RWPE1 (cell line): Measurements from ENCODE around the gene MOB3C.

Experiments used
- CTCF ChIA-PET: fragments of 350-600 bp; sonication (Branson Sonifier 250); formaldehyde crosslinking; extraction: SDS; loops from one replicate; lab custom pipeline; 2021; lab: Yijun Ruan, JAX
- POLR2A ChIA-PET: fragments of 400-600 bp; formaldehyde crosslinking; extraction: SDS; loops from one replicate; lab custom pipeline; 2020; ENCODE audit warnings: antibody characterized with exemption; ENCODE audit not compliant: low non-redundant PET; lab: Yijun Ruan, JAX
- DNase-seq: peaks from one replicate; pipeline ENCODE4 v3.0.0; 2012; ENCODE audit warnings: low spot score
- H3K27ac ChIP-seq: fragments of 450-650 bp; 2 replicates; pipeline ENCODE4 v1.5.1; 2017
- TF ChIP-seq, protein P1 (sequence below): fragments of 450-650 bp; conservative IDR thresholded peaks from 2 replicates; pipeline ENCODE4 v1.5.1; 2017; ENCODE audit warnings: low read depth, mild to moderate bottlenecking

MOB3C gene

DNA sequence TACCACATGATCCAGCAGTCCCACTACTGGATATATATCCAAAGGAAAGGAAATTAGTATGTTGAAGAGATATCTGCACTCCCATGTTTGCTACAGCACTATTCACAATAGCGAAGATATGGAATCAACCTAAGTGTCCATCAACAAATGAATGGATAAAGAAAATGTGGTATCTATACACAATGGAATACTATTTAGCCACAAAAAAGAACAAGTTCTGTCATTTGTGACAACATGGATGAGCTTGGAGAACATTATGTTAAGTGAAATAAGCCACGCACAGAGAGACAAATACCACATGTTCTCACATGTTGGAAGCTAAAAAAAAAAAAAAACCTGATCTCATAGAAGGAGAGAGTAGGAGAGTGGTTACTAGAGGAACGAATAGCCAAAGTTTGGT lies 33.9 kb upstream of the MOB3C start:
- ChIA-PET CTCF (no interaction called here), POLR2A (no interaction called here)
- TF ChIP-seq, protein P1, sequence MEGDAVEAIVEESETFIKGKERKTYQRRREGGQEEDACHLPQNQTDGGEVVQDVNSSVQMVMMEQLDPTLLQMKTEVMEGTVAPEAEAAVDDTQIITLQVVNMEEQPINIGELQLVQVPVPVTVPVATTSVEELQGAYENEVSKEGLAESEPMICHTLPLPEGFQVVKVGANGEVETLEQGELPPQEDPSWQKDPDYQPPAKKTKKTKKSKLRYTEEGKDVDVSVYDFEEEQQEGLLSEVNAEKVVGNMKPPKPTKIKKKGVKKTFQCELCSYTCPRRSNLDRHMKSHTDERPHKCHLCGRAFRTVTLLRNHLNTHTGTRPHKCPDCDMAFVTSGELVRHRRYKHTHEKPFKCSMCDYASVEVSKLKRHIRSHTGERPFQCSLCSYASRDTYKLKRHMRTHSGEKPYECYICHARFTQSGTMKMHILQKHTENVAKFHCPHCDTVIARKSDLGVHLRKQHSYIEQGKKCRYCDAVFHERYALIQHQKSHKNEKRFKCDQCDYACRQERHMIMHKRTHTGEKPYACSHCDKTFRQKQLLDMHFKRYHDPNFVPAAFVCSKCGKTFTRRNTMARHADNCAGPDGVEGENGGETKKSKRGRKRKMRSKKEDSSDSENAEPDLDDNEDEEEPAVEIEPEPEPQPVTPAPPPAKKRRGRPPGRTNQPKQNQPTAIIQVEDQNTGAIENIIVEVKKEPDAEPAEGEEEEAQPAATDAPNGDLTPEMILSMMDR = no peak
- DNase-seq = no peak
- H3K27ac ChIP-seq = no peak overlapping the region

DNA sequence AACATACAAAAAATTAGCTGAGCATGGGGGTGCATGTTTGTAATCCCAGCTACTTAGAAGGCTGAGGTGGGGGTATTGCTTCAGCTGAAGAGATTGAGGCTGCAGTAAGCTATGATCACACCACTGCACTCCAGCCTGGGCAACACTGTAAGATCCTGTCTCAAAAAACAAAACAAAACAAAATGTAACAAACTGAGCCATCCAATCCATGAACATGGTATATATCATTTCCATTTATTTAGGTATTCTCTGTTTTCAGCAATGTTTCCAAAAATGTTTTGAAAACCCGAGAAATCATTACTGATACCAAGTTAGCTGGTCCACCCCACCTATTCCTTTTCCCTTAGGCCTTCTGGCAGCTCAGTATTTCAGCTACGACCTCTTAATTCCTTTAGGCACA lies 33.2 kb upstream of the MOB3C start:
- CTCF ChIA-PET = no interaction called here
- no peak for DNase-seq
- TF ChIP-seq, protein P1 = no peak
- H3K27ac ChIP-seq = no peak overlapping the region
- POLR2A ChIA-PET = no interaction called here

DNA sequence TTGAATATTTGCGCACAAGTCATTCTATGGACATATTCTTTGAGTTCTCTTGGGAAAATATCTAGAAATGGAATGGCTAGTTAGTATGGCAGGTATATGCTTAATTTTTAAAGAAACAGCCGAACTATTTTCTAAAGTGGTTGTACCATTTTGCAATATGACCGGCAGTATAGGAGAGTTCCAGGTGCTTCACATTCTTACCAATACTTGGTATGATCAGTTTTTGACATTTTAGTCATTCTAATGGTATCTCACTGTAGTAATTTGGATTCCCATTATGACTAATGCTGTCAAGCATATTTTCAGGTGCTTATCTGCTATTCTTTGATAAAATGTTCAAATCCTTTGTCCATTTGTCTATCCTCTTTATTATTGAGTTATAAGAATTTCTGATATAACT lies 31.0 kb upstream of the MOB3C start:
- ChIA-PET POLR2A (no interaction called here), CTCF (no interaction called here)
- no peak overlapping the region for H3K27ac ChIP-seq
- DNase-seq = no peak
- TF ChIP-seq, protein P1 = no peak

DNA sequence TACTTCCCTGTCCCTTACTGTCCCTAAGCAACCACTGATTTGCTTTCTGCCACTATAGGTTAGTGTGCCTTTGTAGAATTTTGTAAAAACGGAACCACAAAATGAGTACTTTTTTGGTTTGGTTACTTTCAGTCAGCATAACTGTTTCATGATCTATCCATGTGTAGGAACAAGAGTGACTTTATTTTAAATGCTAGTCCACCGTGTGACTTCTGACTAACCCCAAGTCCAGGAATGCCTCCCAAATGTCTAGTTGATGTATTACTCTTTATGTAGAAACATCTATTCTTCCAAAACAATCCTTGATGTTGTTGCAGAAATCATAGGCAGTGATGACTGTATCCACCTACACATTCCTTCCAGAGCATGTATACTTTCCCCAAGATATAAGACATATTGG lies 30.2 kb upstream of the MOB3C start:
- POLR2A ChIA-PET = interaction anchor here (0.7 kb wide), 1 partner anchor 30 kb away, joined by 4 read pairs; the partner anchor contains the start of gene MOB3C
- CTCF ChIA-PET = no interaction called here
- no peak for DNase-seq
- TF ChIP-seq, protein P1 = no peak
- no peak overlapping the region for H3K27ac ChIP-seq

- DNase-seq = no peak
- ChIA-PET POLR2A (no interaction called here), CTCF (no interaction called here)
- TF ChIP-seq, protein P1 = no peak
- H3K27ac ChIP-seq = no peak overlapping the region
Measured at GRCh38 chr1:46646331-46646730, 29.7 kb upstream of the MOB3C start.

DNA sequence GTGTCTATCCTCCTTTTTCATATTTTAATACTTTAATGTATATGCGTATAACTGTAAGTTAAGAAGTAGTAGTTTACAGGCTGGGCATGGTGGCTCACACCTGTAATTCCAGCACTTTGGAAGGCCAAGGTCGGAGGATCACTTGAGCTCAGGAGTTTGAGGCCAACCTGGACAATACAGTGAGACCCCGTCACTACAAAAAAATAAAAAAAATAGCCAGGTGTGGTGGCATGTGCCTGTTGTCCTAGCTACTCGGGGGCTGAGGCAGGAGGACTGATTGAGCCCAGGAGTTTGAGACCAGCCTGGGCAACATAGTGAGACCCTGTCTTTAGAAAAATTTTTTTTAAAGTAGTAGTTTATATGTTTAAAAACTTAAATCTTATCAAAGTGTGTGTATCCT lies 29.2 kb upstream of the MOB3C start:
- no peak for DNase-seq
- ChIA-PET CTCF (no interaction called here), POLR2A (no interaction called here)
- TF ChIP-seq, protein P1 = no peak
- no peak overlapping the region for H3K27ac ChIP-seq
